Measurements from ENCODE around the gene PRKACA.

DNA sequence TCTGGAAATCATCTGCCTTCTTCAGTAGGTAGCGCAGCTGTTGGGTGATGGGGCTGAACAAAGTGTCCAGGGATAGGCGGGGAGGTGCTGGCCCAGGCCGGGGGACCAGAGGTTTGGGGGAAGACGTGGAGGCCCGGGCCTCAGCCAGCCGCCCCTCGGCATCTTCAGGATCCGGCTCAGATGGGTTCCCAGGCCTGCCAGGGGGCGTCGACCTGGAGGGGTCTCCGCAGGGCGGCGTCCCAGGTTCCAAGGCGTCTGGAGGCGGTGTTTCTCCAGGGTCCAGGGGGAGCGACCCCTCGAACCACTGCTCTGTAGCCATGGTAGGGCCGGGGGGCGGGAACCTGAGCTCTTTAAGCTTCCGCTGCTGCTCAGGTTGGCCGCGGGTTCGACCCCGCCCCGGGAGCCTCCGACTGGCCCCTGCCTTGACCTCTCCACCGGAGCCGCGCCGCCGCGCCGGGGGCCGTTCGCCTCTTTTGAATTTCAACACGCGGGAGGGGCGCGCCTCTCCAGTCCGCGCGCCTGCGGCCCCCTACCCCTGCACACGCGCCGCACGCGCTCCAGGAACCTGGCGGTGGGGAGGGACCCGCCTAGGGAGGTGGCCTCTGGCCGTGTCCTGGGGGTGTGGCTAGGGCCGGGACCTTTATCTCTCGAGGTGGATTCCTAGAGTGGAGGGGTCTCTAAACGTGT, 32.1 kb downstream of the PRKACA start, which contains the start of gene C19orf67:
- no peak for TF ChIP-seq POLR2A (IDR thresholded peaks at IDR 0.05; ENCODE audit: low read depth, low read length)
- no peak for TF ChIP-seq POLR2AphosphoS5 (IDR thresholded peaks at IDR 0.05; ENCODE audit: insufficient read depth, low read depth, low read length)
- TF ChIP-seq, protein P1, sequence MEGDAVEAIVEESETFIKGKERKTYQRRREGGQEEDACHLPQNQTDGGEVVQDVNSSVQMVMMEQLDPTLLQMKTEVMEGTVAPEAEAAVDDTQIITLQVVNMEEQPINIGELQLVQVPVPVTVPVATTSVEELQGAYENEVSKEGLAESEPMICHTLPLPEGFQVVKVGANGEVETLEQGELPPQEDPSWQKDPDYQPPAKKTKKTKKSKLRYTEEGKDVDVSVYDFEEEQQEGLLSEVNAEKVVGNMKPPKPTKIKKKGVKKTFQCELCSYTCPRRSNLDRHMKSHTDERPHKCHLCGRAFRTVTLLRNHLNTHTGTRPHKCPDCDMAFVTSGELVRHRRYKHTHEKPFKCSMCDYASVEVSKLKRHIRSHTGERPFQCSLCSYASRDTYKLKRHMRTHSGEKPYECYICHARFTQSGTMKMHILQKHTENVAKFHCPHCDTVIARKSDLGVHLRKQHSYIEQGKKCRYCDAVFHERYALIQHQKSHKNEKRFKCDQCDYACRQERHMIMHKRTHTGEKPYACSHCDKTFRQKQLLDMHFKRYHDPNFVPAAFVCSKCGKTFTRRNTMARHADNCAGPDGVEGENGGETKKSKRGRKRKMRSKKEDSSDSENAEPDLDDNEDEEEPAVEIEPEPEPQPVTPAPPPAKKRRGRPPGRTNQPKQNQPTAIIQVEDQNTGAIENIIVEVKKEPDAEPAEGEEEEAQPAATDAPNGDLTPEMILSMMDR (IDR thresholded peaks at IDR 0.05; ENCODE audit: extremely low read depth in 1 of 2, insufficient read depth in 1 of 2, low read depth in 1 of 2, low read length in 2 of 2) = no peak
- TF ChIP-seq GATA2 (IDR thresholded peaks at IDR 0.05; ENCODE audit: insufficient read depth, insufficient read length, low read depth, low read length) = no peak

Measured in endothelial cell of umbilical vein (primary cell).